Body of pancreas (tissue), 4 donors: ENCODE results near the gene DTNBP1. TPM values are rescaled to one million over a fixed set of nuclear protein-coding genes. Genes with fewer than 3 reads are reported as not detected.

ENCODE experiments used
- ATAC-seq: fragments of 150-250 bp; one replicate; pipeline ENCODE4 v1.9.1; 2016
- DNase-seq, 4 donors: peaks; one replicate each; pipeline ENCODE4 v3.0.0-alpha.2; 2019
- H3K27ac ChIP-seq, 4 donors: fragments of 200-600 bp; sonication (generic); 1 replicate in 3 of 4; 2 replicates in 1 of 4; pipeline versions ENCODE4 v1.5.1 to v1.6.1; 2016 to 2019; ENCODE audit warnings: mild to moderate bottlenecking in 1 of 4, mixed read lengths in 1 of 4, moderate library complexity in 1 of 4
- H3K27me3 ChIP-seq, 2 donors: fragments of 200-600 bp; sonication (generic); one replicate each; pipeline ENCODE4 v1.6.0; 2016; ENCODE audit warnings: mild to moderate bottlenecking in 1 of 2
- H3K36me3 ChIP-seq, 2 donors: fragments of 200-600 bp; sonication (generic); replicated peaks in 1 of 2; 2 replicates each; pipeline ENCODE4 v1.5.1; 2016; ENCODE audit warnings: low read depth in 2 of 2; ENCODE audit not compliant: insufficient read depth in 1 of 2
- H3K4me1 ChIP-seq: fragments of 200-600 bp; sonication (generic); one replicate; pipeline ENCODE4 v1.6.0; 2016
- H3K4me3 ChIP-seq, 2 donors: fragments of 200-600 bp; sonication (generic); 1 replicate in 1 of 2; 2 replicates in 1 of 2; pipeline ENCODE4 v1.5.1; 2016 to 2019
- H3K9me3 ChIP-seq, 3 donors: fragments of 200-600 bp; sonication (generic); 1 replicate in 2 of 3; 2 replicates in 1 of 3; pipeline ENCODE4 v1.5.1; 2016
- POLR2A ChIP-seq, 3 donors: fragments of 450-650 bp; IDR thresholded peaks; one replicate each; pipeline ENCODE4 v1.6.1; 2016; ENCODE audit warnings: antibody characterized with exemption in 3 of 3, mild to moderate bottlenecking in 2 of 3
- WGBS, 2 donors: methylation state at CpG; one replicate each; pipeline ENCODE4 v1.1.5; 2017; 5-methylcytosine and 5-hydroxymethylcytosine counted together
- intact Hi-C: fragments of 100-400 bp; cut with DNase I; formaldehyde crosslinking; loops from one replicate; pipeline ENCODE4 v1.15.1; 2023
- total RNA-seq, 2 donors: library from RNA; depleted of rRNA; stranded (reverse); fragments of >200 nt; gene quantifications; one replicate each; pipeline ENCODE4 v1.1.0, GENCODE V29; 2016
- TF ChIP-seq, protein P1 (sequence below), 7 experiments: fragments of 450-650 bp in 4 of 7; fragments of 200-600 bp in 3 of 7; sonication (generic) in 3 of 7; IDR thresholded peaks; one replicate each; pipeline ENCODE4 v1.5.1; 2016 to 2019; ENCODE audit warnings: antibody characterized with exemption in 7 of 7

DTNBP1 gene
- total RNA-seq, 2 donors from 2014 or later, result 3.3 to 5.2 TPM

- intact Hi-C loops, result no loop called here
- Histone ChIP-seq H3K4me1 (peaks cover 21% of the 10 kb centered on the region), H3K27me3 (no peaks in the 10 kb centered on the region), H3K36me3 (peaks cover 0 to 2% of the 10 kb centered on the region in 2 donors), H3K4me3 (no peak overlapping the region), H3K9me3 (no peaks in the 10 kb centered on the region), H3K27ac (no peak overlapping the region)
- no peak for DNase-seq
- ATAC-seq, result no peak
- TF ChIP-seq, protein P1, sequence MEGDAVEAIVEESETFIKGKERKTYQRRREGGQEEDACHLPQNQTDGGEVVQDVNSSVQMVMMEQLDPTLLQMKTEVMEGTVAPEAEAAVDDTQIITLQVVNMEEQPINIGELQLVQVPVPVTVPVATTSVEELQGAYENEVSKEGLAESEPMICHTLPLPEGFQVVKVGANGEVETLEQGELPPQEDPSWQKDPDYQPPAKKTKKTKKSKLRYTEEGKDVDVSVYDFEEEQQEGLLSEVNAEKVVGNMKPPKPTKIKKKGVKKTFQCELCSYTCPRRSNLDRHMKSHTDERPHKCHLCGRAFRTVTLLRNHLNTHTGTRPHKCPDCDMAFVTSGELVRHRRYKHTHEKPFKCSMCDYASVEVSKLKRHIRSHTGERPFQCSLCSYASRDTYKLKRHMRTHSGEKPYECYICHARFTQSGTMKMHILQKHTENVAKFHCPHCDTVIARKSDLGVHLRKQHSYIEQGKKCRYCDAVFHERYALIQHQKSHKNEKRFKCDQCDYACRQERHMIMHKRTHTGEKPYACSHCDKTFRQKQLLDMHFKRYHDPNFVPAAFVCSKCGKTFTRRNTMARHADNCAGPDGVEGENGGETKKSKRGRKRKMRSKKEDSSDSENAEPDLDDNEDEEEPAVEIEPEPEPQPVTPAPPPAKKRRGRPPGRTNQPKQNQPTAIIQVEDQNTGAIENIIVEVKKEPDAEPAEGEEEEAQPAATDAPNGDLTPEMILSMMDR (IDR thresholded peaks at IDR 0.05), result no peak
- no peak for TF ChIP-seq POLR2A (IDR thresholded peaks at IDR 0.05)
- WGBS, 2 donors, result 95% methylated on average over 10 of the region's 10 CpGs; no CpG with 5 or more reads in 1 of the 2 donors
Observed at GRCh38 chr6:15518878-15519277, 143.9 kb downstream of the DTNBP1 start.

GRCh38 chr6:15518057-15518456 lies 144.8 kb downstream of the DTNBP1 start:
- intact Hi-C loops, result no loop called here
- Histone ChIP-seq H3K4me1 (peaks cover 18% of the 10 kb centered on the region), H3K4me3 (no peak overlapping the region), H3K27me3 (no peaks in the 10 kb centered on the region), H3K36me3 (peaks cover 0 to 3% of the 10 kb centered on the region in 2 donors), H3K9me3 (no peaks in the 10 kb centered on the region), H3K27ac (no peak overlapping the region)
- 95 to 97% methylated on average over 9 of the region's 9 CpGs for WGBS, 2 donors
- no peak for ATAC-seq
- TF ChIP-seq, protein P1 (IDR thresholded peaks at IDR 0.05), result no peak
- no peak for TF ChIP-seq POLR2A (IDR thresholded peaks at IDR 0.05)
- DNase-seq, result peak in 1 of 4 donors; percentile 3

DNA sequence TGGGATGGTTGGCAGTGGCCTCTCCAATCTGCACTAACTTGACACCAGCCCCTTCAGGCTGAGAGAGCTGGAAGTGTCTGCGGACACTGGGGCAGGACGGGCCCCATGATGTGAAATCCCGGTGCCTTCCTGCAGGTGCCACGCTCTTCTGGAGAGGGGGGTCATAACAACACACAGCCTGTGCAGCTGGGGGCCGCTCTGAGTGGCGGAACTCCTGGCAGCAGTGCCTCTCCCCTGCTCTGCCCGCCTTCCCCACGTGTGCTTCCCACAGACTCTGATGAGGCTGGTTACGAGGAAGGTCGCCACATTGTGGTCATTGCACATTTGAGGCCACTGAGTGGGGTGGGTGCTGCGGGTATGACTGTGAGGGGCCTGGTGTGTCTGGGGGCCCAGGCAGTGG lies 145.2 kb downstream of the DTNBP1 start:
- Histone ChIP-seq H3K4me1 (peaks cover 13% of the 10 kb centered on the region), H3K4me3 (no peak overlapping the region), H3K27ac (no peak overlapping the region), H3K27me3 (no peaks in the 10 kb centered on the region), H3K9me3 (no peaks in the 10 kb centered on the region), H3K36me3 (peaks cover 0 to 7% of the 10 kb centered on the region in 2 donors)
- no peak for ATAC-seq
- intact Hi-C loops, result no loop called here
- no peak for TF ChIP-seq POLR2A (IDR thresholded peaks at IDR 0.05)
- TF ChIP-seq, protein P1 (IDR thresholded peaks at IDR 0.05), result no peak
- DNase-seq, result no peak
- WGBS, 2 donors, result 90% methylated on average over 5 to 10 of the region's 11 CpGs

DNA sequence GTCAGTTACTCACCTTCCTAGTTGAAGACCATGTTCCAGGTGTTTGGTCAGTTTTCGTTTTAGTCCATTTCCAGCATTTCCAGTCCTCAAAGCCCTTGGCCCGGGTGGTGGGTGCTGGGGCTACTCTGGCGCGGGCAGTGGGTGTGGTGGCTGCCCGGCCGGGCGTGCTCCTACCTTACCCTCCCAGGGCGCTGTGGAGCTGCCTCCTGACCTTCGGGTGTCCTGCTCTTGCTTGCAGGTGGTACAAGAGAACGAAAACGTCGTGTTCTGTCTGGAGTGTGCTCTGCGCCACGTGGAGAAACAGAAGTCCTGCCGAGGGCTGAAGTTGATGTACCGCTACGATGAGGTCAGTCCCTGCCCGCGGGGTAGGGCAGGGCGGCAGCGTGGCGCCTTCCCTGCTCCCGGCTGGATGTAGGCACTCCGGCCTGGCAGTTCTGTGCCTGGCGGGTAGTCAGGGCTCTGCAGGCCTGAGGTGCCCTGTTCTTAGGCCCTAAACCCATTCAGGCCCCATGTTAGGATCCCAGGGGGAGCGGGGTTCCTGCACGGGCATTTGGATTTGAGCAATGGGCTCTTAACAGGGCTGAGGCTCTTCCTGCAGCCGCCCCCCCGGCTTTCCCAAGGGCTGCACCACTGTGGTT lies 145.8 kb downstream of the DTNBP1 start:
- intact Hi-C loops, result no loop called here
- Histone ChIP-seq H3K4me1 (peaks cover 8% of the 10 kb centered on the region), H3K4me3 (no peak overlapping the region), H3K27ac (no peak overlapping the region), H3K27me3 (no peaks in the 10 kb centered on the region), H3K36me3 (peaks cover 0 to 9% of the 10 kb centered on the region in 2 donors), H3K9me3 (no peaks in the 10 kb centered on the region)
- DNase-seq (no peak), ATAC-seq (no peak)
- TF ChIP-seq POLR2A (IDR thresholded peaks at IDR 0.05), result no peak
- TF ChIP-seq, protein P1 (IDR thresholded peaks at IDR 0.05), result no peak
- WGBS, 2 donors, result 96 to 97% methylated on average over 10 to 29 of the region's 29 CpGs

DNA sequence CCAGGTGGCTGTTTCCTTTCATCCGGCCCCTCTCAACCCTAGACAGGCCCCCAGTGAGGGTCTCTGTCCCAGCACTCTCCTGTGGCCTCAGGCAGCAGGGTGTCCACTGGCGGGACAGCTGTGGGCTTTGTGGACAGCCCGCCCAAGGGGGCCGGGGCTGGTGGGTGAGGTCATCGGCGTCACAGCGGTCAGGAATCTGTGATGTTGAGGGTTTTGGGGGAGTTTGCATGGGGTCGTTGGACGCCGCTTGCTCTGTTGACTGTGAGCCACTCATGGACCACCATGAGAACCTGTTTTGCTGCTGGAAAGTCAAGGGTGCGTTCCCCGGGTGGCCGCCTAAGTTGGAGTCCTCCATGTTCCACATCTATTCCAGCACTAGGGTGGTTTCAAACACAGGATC lies 146.4 kb downstream of the DTNBP1 start:
- Histone ChIP-seq H3K27me3 (no peaks in the 10 kb centered on the region), H3K36me3 (peaks cover 0 to 12% of the 10 kb centered on the region in 2 donors), H3K27ac (no peak overlapping the region), H3K4me3 (no peak overlapping the region), H3K4me1 (peaks cover 1% of the 10 kb centered on the region), H3K9me3 (no peaks in the 10 kb centered on the region)
- ATAC-seq, result no peak
- TF ChIP-seq, protein P1 (IDR thresholded peaks at IDR 0.05), result no peak
- TF ChIP-seq POLR2A (IDR thresholded peaks at IDR 0.05), result no peak
- no peak for DNase-seq
- WGBS, 2 donors, result 98 to 100% methylated on average over 4 to 13 of the region's 13 CpGs
- intact Hi-C loops, result no loop called here
